ENCODE measurements around the gene CNN2. TPM values are rescaled to one million over a fixed set of nuclear protein-coding genes. Genes with fewer than 3 reads are reported as not detected.

CNN2 gene
- total RNA-seq, 1 donor from 2014 or later: 189 TPM

DNA sequence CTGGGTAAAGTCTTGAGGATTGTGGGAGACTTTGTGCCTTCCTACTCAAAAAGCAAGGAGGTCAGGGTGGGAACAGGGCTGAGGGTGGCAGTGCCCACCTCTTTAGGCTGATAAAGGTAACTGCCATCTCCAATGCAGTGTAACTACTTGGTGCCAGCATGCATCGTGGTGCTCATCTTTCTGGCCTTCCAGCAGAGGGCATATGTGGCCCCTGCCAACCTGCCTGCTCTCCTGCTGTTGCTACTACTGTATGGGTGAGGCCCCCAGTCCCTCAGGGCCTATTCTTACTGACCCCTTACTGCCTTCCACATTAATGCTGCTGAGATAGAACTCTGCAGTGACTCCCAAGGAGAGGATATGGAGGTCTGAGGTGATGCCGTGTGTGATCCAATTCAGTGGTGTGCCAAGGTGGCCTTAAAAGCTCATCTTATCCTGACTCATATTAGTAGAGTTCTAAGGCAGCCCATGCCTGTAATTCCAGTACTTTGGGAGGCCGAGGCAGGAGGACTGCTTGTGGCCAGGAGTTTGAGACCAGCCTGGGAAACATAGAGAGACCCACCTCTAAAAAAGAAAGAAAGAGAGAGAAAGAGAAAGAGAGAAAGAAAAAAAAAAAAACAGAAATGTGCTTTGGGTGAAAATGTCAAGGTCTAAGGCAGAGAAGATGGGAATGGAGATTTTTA lies 30.9 kb downstream of the CNN2 start:
- Histone ChIP-seq H3K36me3 (ENCODE audit: control insufficient read depth, insufficient read depth, low read length) (peaks cover 13% of the 10 kb centered on the region), H3K27me3 (ENCODE audit: control insufficient read depth, insufficient read depth, low read length) (no peaks in the 10 kb centered on the region), H3K4me3 (ENCODE audit: low read depth, low read length) (no peak overlapping the region)
- no peak for FAIRE-seq
- DNase-seq (ENCODE audit: low read depth): peak; percentile 28
- TF ChIP-seq, protein P1, sequence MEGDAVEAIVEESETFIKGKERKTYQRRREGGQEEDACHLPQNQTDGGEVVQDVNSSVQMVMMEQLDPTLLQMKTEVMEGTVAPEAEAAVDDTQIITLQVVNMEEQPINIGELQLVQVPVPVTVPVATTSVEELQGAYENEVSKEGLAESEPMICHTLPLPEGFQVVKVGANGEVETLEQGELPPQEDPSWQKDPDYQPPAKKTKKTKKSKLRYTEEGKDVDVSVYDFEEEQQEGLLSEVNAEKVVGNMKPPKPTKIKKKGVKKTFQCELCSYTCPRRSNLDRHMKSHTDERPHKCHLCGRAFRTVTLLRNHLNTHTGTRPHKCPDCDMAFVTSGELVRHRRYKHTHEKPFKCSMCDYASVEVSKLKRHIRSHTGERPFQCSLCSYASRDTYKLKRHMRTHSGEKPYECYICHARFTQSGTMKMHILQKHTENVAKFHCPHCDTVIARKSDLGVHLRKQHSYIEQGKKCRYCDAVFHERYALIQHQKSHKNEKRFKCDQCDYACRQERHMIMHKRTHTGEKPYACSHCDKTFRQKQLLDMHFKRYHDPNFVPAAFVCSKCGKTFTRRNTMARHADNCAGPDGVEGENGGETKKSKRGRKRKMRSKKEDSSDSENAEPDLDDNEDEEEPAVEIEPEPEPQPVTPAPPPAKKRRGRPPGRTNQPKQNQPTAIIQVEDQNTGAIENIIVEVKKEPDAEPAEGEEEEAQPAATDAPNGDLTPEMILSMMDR (IDR thresholded peaks at IDR 0.05; ENCODE audit: insufficient read depth, low read length, severe bottlenecking): no peak

DNA sequence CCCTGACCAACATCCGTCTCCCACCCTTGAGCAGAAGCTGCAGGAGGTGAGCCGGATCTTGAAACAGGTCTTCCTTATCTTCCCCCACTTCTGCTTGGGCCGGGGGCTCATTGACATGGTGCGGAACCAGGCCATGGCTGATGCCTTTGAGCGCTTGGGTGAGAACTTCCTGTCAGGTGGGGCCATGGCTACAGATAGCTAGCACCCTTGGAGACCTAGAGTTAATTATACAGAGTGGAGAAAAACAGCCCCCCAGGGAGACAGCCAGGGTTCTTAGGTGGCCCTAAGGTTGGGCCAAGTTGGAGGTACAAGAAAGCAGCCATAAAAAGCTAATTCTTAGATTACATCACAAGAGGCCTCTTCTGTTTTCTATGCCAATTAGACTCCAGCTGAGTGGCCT lies 31.7 kb downstream of the CNN2 start:
- no peak overlapping the region for H3K4me3 ChIP-seq (ENCODE audit: low read depth, low read length)
- H3K27me3 ChIP-seq (ENCODE audit: control insufficient read depth, insufficient read depth, low read length): no peaks in the 10 kb centered on the region
- FAIRE-seq (no peak), DNase-seq (ENCODE audit: low read depth) (no peak)
- peaks cover 13% of the 10 kb centered on the region for H3K36me3 ChIP-seq (ENCODE audit: control insufficient read depth, insufficient read depth, low read length)
- TF ChIP-seq, protein P1 (IDR thresholded peaks at IDR 0.05; ENCODE audit: insufficient read depth, low read length, severe bottlenecking): no peak

DNA sequence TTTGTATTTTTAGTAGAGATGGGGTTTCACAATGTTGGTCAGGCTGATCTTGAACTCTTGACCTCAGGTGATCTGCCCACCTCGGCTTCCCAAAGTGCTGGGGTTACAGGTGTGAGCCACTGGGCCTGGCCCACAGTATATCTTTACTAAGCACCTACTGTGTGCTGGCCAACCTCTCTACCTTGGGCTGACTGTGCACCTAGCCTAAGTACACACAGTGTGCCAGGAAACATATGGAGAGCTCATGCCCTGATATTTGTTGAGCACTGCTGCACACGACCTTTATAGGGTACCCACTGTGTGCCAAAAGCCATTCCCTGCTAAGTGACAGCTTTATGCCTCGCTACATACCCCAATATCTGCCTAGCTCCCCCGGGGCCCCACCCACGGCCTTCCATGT lies 34.3 kb downstream of the CNN2 start:
- Histone ChIP-seq H3K36me3 (ENCODE audit: control insufficient read depth, insufficient read depth, low read length) (peaks cover 13% of the 10 kb centered on the region), H3K4me3 (ENCODE audit: low read depth, low read length) (no peak overlapping the region), H3K27me3 (ENCODE audit: control insufficient read depth, insufficient read depth, low read length) (no peaks in the 10 kb centered on the region)
- DNase-seq (ENCODE audit: low read depth) (no peak), FAIRE-seq (no peak)
- TF ChIP-seq, protein P1 (IDR thresholded peaks at IDR 0.05; ENCODE audit: insufficient read depth, low read length, severe bottlenecking): no peak

DNA sequence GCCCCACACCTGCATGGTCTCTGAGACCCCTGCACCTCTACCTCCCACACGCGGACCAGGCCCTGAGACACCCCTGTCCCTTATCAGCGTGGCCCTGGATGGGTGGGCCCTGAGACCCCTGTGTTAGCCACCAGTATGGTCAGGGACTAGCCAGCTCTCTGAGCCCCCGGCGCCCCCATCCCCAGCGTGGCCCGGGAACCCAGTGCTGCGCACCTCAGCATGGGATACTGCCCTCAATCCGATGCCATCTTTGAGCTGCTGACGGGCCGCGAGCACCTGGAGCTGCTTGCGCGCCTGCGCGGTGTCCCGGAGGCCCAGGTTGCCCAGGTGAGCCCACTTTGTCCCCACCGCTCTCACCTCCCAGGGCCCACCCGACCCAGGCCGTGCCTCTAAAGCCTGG lies 35.6 kb downstream of the CNN2 start:
- TF ChIP-seq, protein P1 (IDR thresholded peaks at IDR 0.05; ENCODE audit: insufficient read depth, low read length, severe bottlenecking): no peak
- DNase-seq (ENCODE audit: low read depth) (no peak), FAIRE-seq (no peak)
- Histone ChIP-seq H3K36me3 (ENCODE audit: control insufficient read depth, insufficient read depth, low read length) (peaks cover 3% of the 10 kb centered on the region), H3K4me3 (ENCODE audit: low read depth, low read length) (no peak overlapping the region), H3K27me3 (ENCODE audit: control insufficient read depth, insufficient read depth, low read length) (no peaks in the 10 kb centered on the region)

DNA sequence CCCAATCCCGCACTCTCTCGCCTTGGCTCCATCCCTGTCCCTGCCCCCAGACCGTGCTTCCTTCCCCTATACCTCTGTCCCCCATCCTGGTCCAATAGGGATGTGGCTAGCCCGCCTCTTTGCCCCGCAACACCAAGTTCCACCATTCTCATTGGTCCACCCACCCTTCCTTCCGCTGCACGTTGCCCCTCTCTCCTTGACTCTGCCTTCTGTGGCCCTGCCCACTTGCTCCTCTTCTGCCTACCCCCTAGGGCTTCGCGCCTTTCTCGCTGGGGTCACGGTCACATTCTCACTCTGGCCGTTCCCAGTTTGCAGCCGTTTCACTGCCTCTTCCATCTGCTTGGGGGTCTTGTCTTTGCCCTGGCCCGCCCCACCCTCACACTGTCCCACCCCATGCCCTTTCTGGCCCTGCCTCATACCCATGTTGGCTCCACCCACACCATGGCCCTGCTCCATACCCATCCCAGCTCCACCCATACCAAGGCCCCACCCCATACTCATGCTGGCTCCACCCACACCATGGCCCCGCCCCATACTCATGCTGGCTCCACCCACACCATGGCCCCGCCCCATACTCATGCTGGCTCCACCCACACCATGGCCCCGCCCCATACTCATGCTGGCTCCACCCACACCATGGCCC lies 36.1 kb downstream of the CNN2 start:
- DNase-seq (ENCODE audit: low read depth): no peak
- Histone ChIP-seq H3K4me3 (ENCODE audit: low read depth, low read length) (no peak overlapping the region), H3K27me3 (ENCODE audit: control insufficient read depth, insufficient read depth, low read length) (no peaks in the 10 kb centered on the region), H3K36me3 (ENCODE audit: control insufficient read depth, insufficient read depth, low read length) (peaks cover 2% of the 10 kb centered on the region)
- no peak for FAIRE-seq
- TF ChIP-seq, protein P1 (IDR thresholded peaks at IDR 0.05; ENCODE audit: insufficient read depth, low read length, severe bottlenecking): no peak

Measured in bronchial epithelial cell (primary cell).